ENCODE results near the gene SLC10A7.

SLC10A7 gene

DNA sequence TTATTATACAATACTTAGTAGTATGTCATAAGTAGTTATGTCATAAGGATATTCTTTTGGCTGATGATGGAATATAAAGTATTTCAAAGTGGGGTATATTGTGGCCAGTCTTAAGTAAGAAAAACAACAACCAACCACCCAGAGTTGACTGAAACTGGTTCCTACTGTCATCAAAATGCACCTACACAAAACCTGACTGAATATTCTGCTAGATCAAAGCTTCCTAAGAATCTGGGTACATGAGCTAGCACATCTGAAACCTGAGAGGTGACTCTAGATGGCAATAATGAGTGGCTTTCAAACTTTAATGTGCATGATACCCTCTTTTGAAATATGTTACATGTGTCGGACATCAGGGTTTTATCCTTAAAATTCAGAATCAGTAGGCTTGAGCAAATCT is 247.0 kb downstream of the SLC10A7 start:
- TF ChIP-seq, protein P1, sequence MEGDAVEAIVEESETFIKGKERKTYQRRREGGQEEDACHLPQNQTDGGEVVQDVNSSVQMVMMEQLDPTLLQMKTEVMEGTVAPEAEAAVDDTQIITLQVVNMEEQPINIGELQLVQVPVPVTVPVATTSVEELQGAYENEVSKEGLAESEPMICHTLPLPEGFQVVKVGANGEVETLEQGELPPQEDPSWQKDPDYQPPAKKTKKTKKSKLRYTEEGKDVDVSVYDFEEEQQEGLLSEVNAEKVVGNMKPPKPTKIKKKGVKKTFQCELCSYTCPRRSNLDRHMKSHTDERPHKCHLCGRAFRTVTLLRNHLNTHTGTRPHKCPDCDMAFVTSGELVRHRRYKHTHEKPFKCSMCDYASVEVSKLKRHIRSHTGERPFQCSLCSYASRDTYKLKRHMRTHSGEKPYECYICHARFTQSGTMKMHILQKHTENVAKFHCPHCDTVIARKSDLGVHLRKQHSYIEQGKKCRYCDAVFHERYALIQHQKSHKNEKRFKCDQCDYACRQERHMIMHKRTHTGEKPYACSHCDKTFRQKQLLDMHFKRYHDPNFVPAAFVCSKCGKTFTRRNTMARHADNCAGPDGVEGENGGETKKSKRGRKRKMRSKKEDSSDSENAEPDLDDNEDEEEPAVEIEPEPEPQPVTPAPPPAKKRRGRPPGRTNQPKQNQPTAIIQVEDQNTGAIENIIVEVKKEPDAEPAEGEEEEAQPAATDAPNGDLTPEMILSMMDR (conservative IDR thresholded peaks at IDR 0.05; ENCODE audit: low read length) = no peak
- no peak overlapping the region for H3K4me3 ChIP-seq (ENCODE audit: low read length)
- no peak for DNase-seq (ENCODE audit: low read depth)

GRCh38 chr4:146273204-146273901 is 248.4 kb downstream of the SLC10A7 start:
- DNase-seq (ENCODE audit: low read depth) = no peak
- H3K4me3 ChIP-seq (ENCODE audit: low read length) = no peak overlapping the region
- TF ChIP-seq, protein P1 (conservative IDR thresholded peaks at IDR 0.05; ENCODE audit: low read length) = no peak

DNA sequence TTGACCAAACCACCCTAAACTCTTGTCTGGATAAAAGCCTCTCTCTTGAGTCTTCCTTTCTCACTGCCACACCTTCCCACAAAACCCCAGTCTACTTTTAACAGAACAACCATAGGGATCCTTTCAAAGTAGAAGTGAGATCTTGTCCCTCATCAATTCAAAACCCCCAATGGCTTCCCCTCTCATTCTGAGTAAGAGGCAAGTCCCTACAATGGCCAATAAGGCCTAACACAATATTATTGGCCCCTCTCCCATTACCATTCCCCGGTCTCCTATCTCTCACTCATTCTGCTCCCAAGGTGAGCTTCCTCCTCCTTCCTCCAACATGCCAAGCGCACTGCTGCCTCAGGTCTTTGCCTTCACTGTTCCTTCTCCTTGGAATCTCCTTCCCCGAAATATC is 250.3 kb downstream of the SLC10A7 start:
- TF ChIP-seq, protein P1 (conservative IDR thresholded peaks at IDR 0.05; ENCODE audit: low read length) = no peak

DNA sequence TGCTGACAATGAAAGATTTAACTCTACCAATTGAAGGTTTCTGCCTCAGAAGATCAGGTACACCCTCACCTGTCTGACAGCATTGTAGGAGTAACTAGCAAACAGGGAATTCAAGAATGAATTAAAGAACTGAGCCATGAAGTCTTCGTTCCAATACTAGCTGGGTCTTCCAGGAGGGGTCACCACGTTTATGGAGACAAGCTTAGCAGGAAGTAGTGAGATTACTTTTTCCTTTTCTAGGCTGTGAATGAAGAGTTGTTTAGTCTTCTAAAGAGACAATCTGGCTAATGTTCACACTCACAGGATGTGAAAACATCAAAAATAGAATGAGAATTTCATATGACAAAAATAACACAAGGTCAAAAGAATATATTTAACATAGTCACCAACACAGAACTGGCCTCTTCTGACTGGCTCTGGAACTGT is 252.5 kb downstream of the SLC10A7 start:
- DNase-seq (ENCODE audit: low read depth) = no peak
- TF ChIP-seq, protein P1 (conservative IDR thresholded peaks at IDR 0.05; ENCODE audit: low read length) = no peak
- H3K4me3 ChIP-seq (ENCODE audit: low read length) = no peak overlapping the region

More for the DNA sequence above, 250.3 kb downstream of the SLC10A7 start:
- no peak overlapping the region for H3K4me3 ChIP-seq (ENCODE audit: low read length)
- DNase-seq (ENCODE audit: low read depth) = no peak

GRCh38 chr4:146267826-146268225 is 253.9 kb downstream of the SLC10A7 start:
- DNase-seq (ENCODE audit: low read depth) = no peak
- no peak overlapping the region for H3K4me3 ChIP-seq (ENCODE audit: low read length)
- TF ChIP-seq, protein P1 (conservative IDR thresholded peaks at IDR 0.05; ENCODE audit: low read length) = no peak

GRCh38 chr4:146265950-146266490 is 255.7 kb downstream of the SLC10A7 start:
- TF ChIP-seq, protein P1 (conservative IDR thresholded peaks at IDR 0.05; ENCODE audit: low read length) = no peak
- DNase-seq (ENCODE audit: low read depth) = no peak
- no peak overlapping the region for H3K4me3 ChIP-seq (ENCODE audit: low read length)

DNA sequence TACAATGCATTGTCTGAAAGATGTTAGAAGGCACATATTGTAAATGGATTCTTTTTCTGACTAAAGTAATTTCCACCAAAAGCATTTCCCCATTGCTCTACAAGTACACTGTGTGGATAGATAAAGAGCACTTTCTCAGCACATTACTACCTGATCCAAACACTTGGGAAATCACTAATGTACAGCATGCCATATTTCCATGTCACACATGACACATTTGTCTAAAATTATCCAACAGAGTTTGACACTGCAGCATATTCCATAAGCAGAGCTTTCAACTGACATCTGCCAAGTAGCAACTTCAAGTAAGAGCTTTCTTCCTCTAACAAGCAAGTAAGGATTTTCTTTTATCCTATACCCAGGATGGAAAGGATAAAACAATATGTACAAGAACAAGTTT is 257.9 kb downstream of the SLC10A7 start:
- DNase-seq (ENCODE audit: low read depth) = no peak
- no peak overlapping the region for H3K4me3 ChIP-seq (ENCODE audit: low read length)
- TF ChIP-seq, protein P1 (conservative IDR thresholded peaks at IDR 0.05; ENCODE audit: low read length) = no peak

Measured in AG10803 (cell line).